Measurements from ENCODE around the gene KIF6. TPM values are rescaled to one million over a fixed set of nuclear protein-coding genes. Genes with fewer than 3 reads are reported as not detected.

The KIF6 gene
- total and polyA plus RNA-seq, 2 of the 8 experiments (the other 6 are each of a cell fraction or from before 2014, with no cell fraction given) = 0.53 to 0.65 TPM

GRCh38 chr6:39425346-39426072, 299.7 kb downstream of the KIF6 start:
- Histone ChIP-seq H4K20me1 (replicated peaks in 1 of 2; ENCODE audit: control insufficient read depth in 1 of 2, insufficient read depth in 2 of 2, low read length in 2 of 2) (no peaks in the 10 kb centered on the region), H3K56ac (replicated peaks; ENCODE audit: insufficient read length, low read depth, low read length) (no peak overlapping the region), H3K4ac (replicated peaks; ENCODE audit: insufficient read length, low read depth, low read length) (no peak overlapping the region), H3K27ac (ENCODE audit: low read depth, low read length) (no peak overlapping the region), H3K79me1 (ENCODE audit: low read depth, low read length) (no peaks in the 10 kb centered on the region), H2BK12ac (ENCODE audit: low read depth, low read length) (no peak overlapping the region), H4K5ac (ENCODE audit: insufficient read length, low read depth, low read length) (no peak overlapping the region), H3K14ac (ENCODE audit: insufficient read length) (no peak overlapping the region), H2AFZ (ENCODE audit: low read length) (no peak overlapping the region), H3K27me3 (replicated peaks in 1 of 4; ENCODE audit: control insufficient read depth in 3 of 4, extremely low read depth in 1 of 4, insufficient read depth in 3 of 4, low read length in 3 of 4) (no peaks in the 10 kb centered on the region; a peak in 1 of 7 replicates), H3K18ac (ENCODE audit: extremely low read depth, low read length) (no peak overlapping the region), H3K23me2 (ENCODE audit: low read depth, low read length) (no peaks in the 10 kb centered on the region), H2AK5ac (ENCODE audit: low read depth, low read length) (no peak overlapping the region), H4K8ac (ENCODE audit: extremely low read depth, insufficient read depth, low read length) (no peak overlapping the region), H3K23ac (ENCODE audit: insufficient read length) (no peak overlapping the region), H3K9me3 (ENCODE audit: insufficient read depth in 2 of 2, low read depth in 1 of 2, low read length in 1 of 2) (no peaks in the 10 kb centered on the region), H4K91ac (replicated peaks; ENCODE audit: insufficient read length, low read length) (no peak overlapping the region), H3K9ac (replicated peaks in 1 of 4; ENCODE audit: extremely low read depth in 1 of 4, low read depth in 3 of 4, low read length in 3 of 4) (no peak overlapping the region), H2BK15ac (ENCODE audit: low read length) (no peak overlapping the region), H3K4me1 (replicated peaks in 1 of 4; ENCODE audit: control insufficient read depth in 3 of 4, insufficient read depth in 4 of 4, low read length in 3 of 4) (peaks cover 0 to 3% (median 0%) of the 10 kb centered on the region in 4 experiments; a peak in 2 of 7 replicates), H2BK5ac (ENCODE audit: low read depth, low read length) (no peak overlapping the region), H3K4me2 (ENCODE audit: insufficient read depth in 1 of 2, low read depth in 2 of 2, low read length in 2 of 2) (no peak overlapping the region), H3K4me3 (ENCODE audit: extremely low read depth in 1 of 4, insufficient read depth in 2 of 4, low read depth in 3 of 4, low read length in 4 of 4) (no peak overlapping the region), H3K36me3 (ENCODE audit: control insufficient read depth in 2 of 4, insufficient read depth in 4 of 4, low read length in 3 of 4) (no peaks in the 10 kb centered on the region), H3K79me2 (ENCODE audit: control insufficient read depth in 1 of 2, insufficient read depth in 2 of 2, low read length in 2 of 2) (no peaks in the 10 kb centered on the region), H2BK20ac (ENCODE audit: low read length) (no peak overlapping the region), H2BK120ac (replicated peaks; ENCODE audit: low read depth, low read length) (no peak overlapping the region)
- FAIRE-seq = no peak
- CTCF ChIA-PET (ENCODE audit: partially characterized antibody) = no interaction called here
- no peak for DNase-seq (ENCODE audit: low read depth in 1 of 2, low spot score in 2 of 2)
- no peak for TF ChIP-seq CEBPB (IDR thresholded peaks at IDR 0.05; ENCODE audit: low read depth, low read length)
- POLR2A ChIA-PET (ENCODE audit: partially characterized antibody) = interaction anchor here (0.6 kb wide), 1 partner anchor 222 kb away, joined by 4 read pairs; no protein-coding TSS in a partner anchor
- 90% methylated on average over 6 of the region's 6 CpGs; no CpG with 5 or more reads in 1 of the 2 experiments for WGBS, 2 experiments (ENCODE audit: extremely low coverage in 1 of 2, insufficient coverage in 1 of 2, insufficient read length in 1 of 2, insufficient replicate concordance in 2 of 2, low coverage in 1 of 2, low lambda C conversion rate in 2 of 2, missing lambda C conversion rate in 1 of 2)

Measured in H1 (cell line).